Prostate gland (tissue), 2 donors: ENCODE data around the gene MUSTN1.

ENCODE experiments used
- CTCF ChIP-seq, 4 experiments: fragments of 200-600 bp in 2 of 4; fragments of 450-650 bp in 2 of 4; sonication (generic) in 2 of 4; IDR thresholded peaks; 1 replicate in 3 of 4; 2 replicates in 1 of 4; pipeline ENCODE4 v1.5.1; 2016 to 2019; ENCODE audit warnings: antibody characterized with exemption in 4 of 4, mild to moderate bottlenecking in 2 of 4, moderate library complexity in 2 of 4
- POLR2A ChIP-seq: fragments of 450-650 bp; IDR thresholded peaks from one replicate; pipeline ENCODE4 v1.6.1; 2016; ENCODE audit warnings: antibody characterized with exemption, mild to moderate bottlenecking

- no peak for TF ChIP-seq POLR2A
- no peak for TF ChIP-seq CTCF (IDR thresholded peaks at IDR 0.05)
These were observed 4.4 kb upstream of the MUSTN1 start for GRCh38 chr3:52839268-52839575.
